Activated naive CD4-positive, alpha-beta T cell treated with anti-CD3 and anti-CD28 coated beads for 36 hours (primary cell): Measurements from ENCODE around the gene C1orf74. TPM values are rescaled to one million over a fixed set of nuclear protein-coding genes. Genes with fewer than 3 reads are reported as not detected.

Source experiments
- CTCF ChIA-PET: fragments of 350-600 bp; sonication (Branson Sonifier 250); formaldehyde crosslinking; loops from one replicate; lab custom pipeline; 2021; ENCODE audit warnings: antibody characterized with exemption; lab: Charles Lee
- DNase-seq: peaks from one replicate; pipeline ENCODE4 v3.0.0-alpha.2; 2020
- H3K27ac Mint-ChIP-seq: one replicate; pipeline ENCODE4 v1.8.0; 2021; ENCODE audit warnings: mild to moderate bottlenecking, mixed read lengths
- H3K27me3 Mint-ChIP-seq: one replicate; pipeline ENCODE4 v1.8.0; 2021; ENCODE audit warnings: low read depth, mixed read lengths
- H3K36me3 Mint-ChIP-seq: one replicate; pipeline ENCODE4 v1.8.0; 2021; ENCODE audit warnings: low read depth, mixed read lengths
- H3K4me1 Mint-ChIP-seq: one replicate; pipeline ENCODE4 v1.8.0; 2021; ENCODE audit warnings: low read depth, mixed read lengths
- H3K4me3 Mint-ChIP-seq: one replicate; pipeline ENCODE4 v1.8.0; 2021; ENCODE audit warnings: mild to moderate bottlenecking, moderate library complexity, mixed read lengths
- H3K9me3 Mint-ChIP-seq: one replicate; pipeline ENCODE4 v1.8.0; 2021; ENCODE audit warnings: mixed read lengths
- intact Hi-C: fragments of 100-400 bp; cut with micrococcal nuclease; formaldehyde crosslinking; loops from one replicate; pipeline ENCODE4 v1.15.1; 2023
- total RNA-seq, 2 experiments: library from RNA; stranded (reverse); gene quantifications; one replicate each; pipeline ENCODE4 v1.2.3, GENCODE V29; 2021

The C1orf74 gene
- total RNA-seq, 2 experiments from 2014 or later: 3.5 to 4.6 TPM

DNA sequence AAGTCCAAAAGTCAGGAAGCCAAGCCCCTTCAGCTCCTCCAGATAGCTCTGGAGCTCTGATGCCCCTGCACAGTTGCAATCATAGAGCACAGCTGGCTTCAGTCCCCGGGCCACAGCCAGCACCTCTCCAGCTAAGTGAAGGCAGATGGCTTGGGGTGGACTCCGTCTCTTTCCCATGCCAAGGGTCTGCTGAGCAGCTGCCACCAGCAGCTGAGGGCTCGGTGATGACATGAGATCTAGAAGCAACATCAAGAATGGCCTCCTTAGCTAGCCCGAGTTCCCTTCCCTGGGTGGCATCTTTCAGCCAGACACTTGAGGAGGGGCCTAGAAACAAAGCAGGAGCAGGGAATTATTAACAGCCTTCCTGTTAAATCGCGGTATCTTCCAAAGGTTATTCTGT lies 973 bp downstream of the C1orf74 start:
- Mint-ChIP-seq H3K27ac (peak overlapping the region; percentile 97), H3K4me3 (peak overlapping the region; percentile 92), H3K27me3 (no peaks in the 10 kb centered on the region), H3K36me3 (peaks cover 30% of the 10 kb centered on the region), H3K9me3 (no peaks in the 10 kb centered on the region), H3K4me1 (peaks cover 42% of the 10 kb centered on the region)
- CTCF ChIA-PET: interaction anchor here (2.0 to 2.2 kb wide), 2 partner anchors 10 to 40 kb away, joined by 7 to 9 read pairs; no protein-coding TSS in a partner anchor
- DNase-seq: no peak
- intact Hi-C loops: no loop called here

DNA sequence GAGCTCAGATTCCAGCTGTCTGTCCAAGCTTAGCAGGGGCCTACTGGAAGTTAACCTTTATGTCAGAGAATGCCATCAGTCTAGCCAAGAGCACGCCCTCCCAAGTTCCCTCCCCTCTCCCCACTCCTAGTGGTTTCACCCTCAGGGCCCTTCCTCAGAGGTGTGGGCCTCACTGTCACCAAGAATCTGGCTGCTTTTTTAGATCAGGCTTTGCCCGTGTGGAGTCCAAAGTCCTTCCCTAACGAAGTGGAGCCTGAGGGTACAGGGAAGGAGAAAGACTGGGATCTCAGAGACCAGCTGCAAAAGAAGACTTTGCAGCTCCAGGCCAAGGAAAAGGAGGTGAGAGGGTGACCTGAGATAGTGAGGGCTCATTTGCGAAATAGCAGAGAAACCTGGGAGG lies 4.1 kb downstream of the C1orf74 start:
- no peak for DNase-seq
- intact Hi-C loops: no loop called here
- Mint-ChIP-seq H3K36me3 (peaks cover 54% of the 10 kb centered on the region), H3K4me3 (no peak overlapping the region), H3K4me1 (peaks cover 61% of the 10 kb centered on the region), H3K9me3 (no peaks in the 10 kb centered on the region), H3K27me3 (no peaks in the 10 kb centered on the region), H3K27ac (peak overlapping the region; percentile 65)
- CTCF ChIA-PET: no interaction called here

DNA sequence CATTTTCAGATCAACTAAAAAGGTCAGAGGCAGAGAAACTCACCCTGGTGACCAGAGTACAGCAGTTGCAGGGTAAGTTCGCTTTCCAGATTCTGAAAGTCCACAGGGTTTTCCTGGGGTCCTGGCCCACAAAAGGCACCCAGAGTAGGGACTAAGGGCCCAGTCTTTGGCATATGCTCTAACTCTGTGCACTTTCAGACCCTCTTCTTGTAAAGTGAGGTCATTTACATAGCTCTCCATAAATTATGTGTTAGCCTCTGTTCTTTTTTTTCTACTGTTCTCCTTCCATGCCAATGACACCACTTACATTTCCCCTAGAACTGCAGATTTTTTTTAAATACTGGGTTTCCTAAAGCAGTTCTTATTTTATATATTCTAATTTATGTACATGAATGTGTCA lies 6.3 kb downstream of the C1orf74 start:
- CTCF ChIA-PET: interaction anchor here (0.9 to 1.6 kb wide), 2 partner anchors 18 to 45 kb away, joined by 3 to 4 read pairs; no protein-coding TSS in a partner anchor

DNA sequence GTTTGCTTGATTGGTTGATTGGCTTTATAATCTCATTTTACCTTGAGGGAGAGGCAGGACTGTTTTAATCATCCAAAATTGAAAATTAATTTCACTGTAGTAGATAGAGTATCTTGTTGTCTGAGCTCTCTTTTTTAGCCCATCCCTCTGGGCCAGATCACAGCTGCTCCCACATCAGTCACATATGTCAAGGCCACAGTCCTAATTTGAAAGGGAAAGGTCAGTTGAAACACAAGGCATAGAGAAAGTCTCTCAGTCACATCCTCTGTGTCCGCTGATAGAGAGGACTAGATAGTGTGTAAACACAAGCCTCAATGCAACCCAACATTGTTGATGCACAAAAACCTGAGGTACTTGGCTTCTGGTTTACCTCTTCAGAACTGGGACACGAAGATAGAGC lies 6.8 kb downstream of the C1orf74 start:
- CTCF ChIA-PET: interaction anchor here (1.4 to 1.6 kb wide), 2 partner anchors 17 to 30 kb away, joined by 4 read pairs; no protein-coding TSS in a partner anchor

More for the DNA sequence above, 6.3 kb downstream of the C1orf74 start:
- no peak for DNase-seq
- peak overlapping the region; percentile 69 for H3K27ac Mint-ChIP-seq
- H3K36me3 Mint-ChIP-seq: peaks cover 66% of the 10 kb centered on the region
- intact Hi-C loops: no loop called here
- no peaks in the 10 kb centered on the region for H3K9me3 Mint-ChIP-seq
- H3K4me3 Mint-ChIP-seq: no peak overlapping the region
- H3K27me3 Mint-ChIP-seq: no peaks in the 10 kb centered on the region
- peaks cover 57% of the 10 kb centered on the region for H3K4me1 Mint-ChIP-seq

DNA sequence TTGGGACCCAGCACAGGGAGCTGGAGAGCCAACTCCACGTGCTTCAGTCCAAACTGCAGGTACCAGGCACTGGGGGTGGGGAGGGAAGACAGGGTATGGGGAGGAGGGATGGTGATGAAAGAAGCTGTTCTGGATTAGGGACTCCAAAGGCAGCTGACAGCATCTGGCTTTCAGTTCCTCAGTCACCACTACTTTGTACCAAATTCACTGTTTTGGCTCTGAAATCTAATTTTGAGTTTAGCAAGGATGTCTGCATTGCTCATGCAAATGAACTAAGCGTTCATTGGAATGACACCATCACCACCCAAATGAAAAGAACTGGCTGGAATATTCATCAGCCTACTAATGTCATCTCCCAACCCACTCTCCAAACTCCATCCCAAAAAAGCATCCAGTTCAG lies 8.7 kb downstream of the C1orf74 start:
- Mint-ChIP-seq H3K27me3 (no peaks in the 10 kb centered on the region), H3K4me1 (peaks cover 48% of the 10 kb centered on the region), H3K4me3 (no peak overlapping the region), H3K27ac (peak overlapping the region; percentile 69), H3K9me3 (no peaks in the 10 kb centered on the region), H3K36me3 (peaks cover 61% of the 10 kb centered on the region)
- CTCF ChIA-PET: interaction anchor here (0.6 to 1.7 kb wide), 2 partner anchors 48 to 1831 kb away, joined by 3 to 9 read pairs; no protein-coding TSS in a partner anchor
- DNase-seq: no peak
- intact Hi-C loops: no loop called here

More for the DNA sequence above, 6.8 kb downstream of the C1orf74 start:
- Mint-ChIP-seq H3K27me3 (no peaks in the 10 kb centered on the region), H3K27ac (peak overlapping the region; percentile 69), H3K9me3 (no peaks in the 10 kb centered on the region), H3K4me1 (peaks cover 52% of the 10 kb centered on the region), H3K4me3 (no peak overlapping the region), H3K36me3 (peaks cover 65% of the 10 kb centered on the region)
- intact Hi-C loops: no loop called here
- no peak for DNase-seq

DNA sequence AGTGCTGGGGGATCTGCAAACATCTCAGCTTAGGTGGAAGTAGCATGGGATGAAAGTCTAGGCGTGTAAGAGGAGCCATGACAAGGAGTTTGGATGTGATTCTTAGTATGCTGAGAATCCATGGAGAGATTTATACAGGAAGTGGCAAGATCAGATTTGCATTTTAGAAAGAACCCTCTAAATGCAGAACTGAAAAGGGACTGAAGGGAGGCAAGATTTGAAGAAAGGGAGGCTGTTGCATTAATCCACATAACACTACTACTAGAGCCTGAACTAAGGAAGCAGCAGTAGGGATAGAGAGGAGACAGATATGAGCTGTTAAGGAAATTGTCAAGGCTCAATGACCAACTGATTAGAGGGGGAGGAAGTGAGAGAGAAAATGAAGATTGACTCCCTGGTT lies 9.8 kb downstream of the C1orf74 start:
- CTCF ChIA-PET: interaction anchor here (0.7 to 2.1 kb wide), 5 partner anchors 9 to 62 kb away, joined by 3 to 9 read pairs (median 4); partner anchors contain the start of genes C1orf74 and TRAF3IP3
- Mint-ChIP-seq H3K9me3 (no peaks in the 10 kb centered on the region), H3K27ac (peak overlapping the region; percentile 69), H3K4me1 (peaks cover 40% of the 10 kb centered on the region), H3K36me3 (peaks cover 53% of the 10 kb centered on the region), H3K27me3 (no peaks in the 10 kb centered on the region), H3K4me3 (no peak overlapping the region)
- intact Hi-C loops: no loop called here
- DNase-seq: no peak

DNA sequence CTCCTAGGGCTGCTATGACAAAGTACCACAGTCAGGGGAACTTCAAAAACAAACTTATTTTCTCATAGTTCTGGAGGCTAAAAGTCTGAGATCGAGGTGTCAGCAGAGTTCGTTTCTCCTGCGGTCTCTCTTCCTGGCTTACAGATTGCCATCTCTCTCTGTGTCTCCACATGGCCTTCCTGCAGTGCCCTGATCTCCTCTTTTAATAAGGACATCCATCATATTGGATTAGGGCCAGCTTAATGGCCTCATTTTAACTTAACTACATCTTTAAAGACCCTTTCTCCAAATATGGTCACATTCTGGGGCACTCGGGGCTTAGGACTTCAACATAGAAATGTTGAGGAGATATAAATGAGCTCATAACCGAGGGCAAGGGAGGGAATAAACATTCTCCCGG lies 12.2 kb downstream of the C1orf74 start:
- H3K36me3 Mint-ChIP-seq: peaks cover 48% of the 10 kb centered on the region

DNA sequence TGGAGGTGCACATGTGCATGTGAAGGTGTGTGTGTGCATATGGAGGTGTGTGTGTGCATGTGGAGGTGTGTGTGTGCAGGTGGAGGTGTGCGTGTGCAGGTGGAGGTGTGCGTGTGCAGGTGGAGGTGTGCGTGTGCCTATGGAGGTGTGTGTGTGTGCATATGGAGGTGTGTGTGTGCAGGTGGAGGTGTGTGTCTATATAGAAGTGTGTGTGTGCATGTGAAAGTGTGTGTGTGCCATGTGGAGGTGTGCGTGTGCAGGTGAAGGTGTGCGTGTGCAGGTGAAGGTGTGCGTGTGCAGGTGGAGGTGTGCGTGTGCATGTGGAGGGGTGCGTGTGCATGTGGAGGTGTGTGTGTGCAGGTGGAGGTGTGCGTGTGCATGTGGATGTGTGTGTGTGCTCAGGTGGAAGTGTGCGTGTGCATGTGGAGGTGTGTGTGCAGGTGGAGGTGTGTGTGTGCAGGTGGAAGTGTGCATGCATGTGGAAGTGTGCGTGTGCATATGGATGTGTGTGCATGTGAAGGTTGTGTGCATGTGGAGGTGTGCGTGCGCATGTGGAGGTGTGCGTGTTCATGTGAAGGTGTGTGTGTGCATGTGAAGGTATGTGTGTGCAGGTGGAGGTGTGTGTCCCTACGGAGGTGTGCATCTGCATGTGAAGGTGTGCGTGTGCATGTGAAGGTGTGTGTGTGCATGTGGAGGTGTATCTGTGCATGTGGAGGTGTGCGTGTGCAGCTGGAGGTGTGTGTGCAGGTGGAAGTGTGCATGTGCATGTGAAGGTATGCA lies 13.5 kb downstream of the C1orf74 start:
- Mint-ChIP-seq H3K9me3 (no peaks in the 10 kb centered on the region), H3K27me3 (no peaks in the 10 kb centered on the region), H3K36me3 (peaks cover 48% of the 10 kb centered on the region), H3K27ac (no peak overlapping the region), H3K4me1 (peaks cover 17% of the 10 kb centered on the region), H3K4me3 (no peak overlapping the region)
- intact Hi-C loops: no loop called here
- CTCF ChIA-PET: interaction anchor here (1.3 to 6.1 kb wide), 2 partner anchors 20 to 46 kb away, joined by 6 to 77 read pairs; no protein-coding TSS in a partner anchor
- no peak for DNase-seq

More for the DNA sequence above, 12.2 kb downstream of the C1orf74 start:
- CTCF ChIA-PET: interaction anchor here (1.0 to 1.9 kb wide), 3 partner anchors 12 to 51 kb away, joined by 5 to 7 read pairs (median 6); no protein-coding TSS in a partner anchor
- Mint-ChIP-seq H3K4me3 (no peak overlapping the region), H3K27ac (no peak overlapping the region), H3K4me1 (peaks cover 24% of the 10 kb centered on the region), H3K9me3 (no peaks in the 10 kb centered on the region), H3K27me3 (no peaks in the 10 kb centered on the region)
- DNase-seq: no peak
- intact Hi-C loops: no loop called here

DNA sequence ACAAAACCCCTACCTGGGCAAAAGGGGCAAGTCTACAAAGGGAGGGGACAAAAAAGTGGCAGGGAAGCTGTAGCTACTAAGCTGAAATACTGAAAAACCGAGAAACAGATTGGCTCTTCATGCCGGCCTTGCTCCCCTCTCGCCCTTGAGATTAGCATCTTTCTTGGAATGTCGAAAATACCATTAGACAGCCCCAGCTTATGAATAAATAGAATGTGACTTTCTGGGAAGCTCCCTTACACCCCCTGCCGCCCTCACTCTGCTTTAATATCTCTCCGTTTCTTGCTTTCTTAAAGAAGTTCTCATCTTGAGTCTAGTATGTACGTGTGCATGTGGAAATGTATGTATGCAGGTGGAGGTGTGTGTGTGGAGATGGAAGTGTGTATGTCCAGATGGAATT lies 14.4 kb downstream of the C1orf74 start:
- H3K27ac Mint-ChIP-seq: no peak overlapping the region
- H3K9me3 Mint-ChIP-seq: no peaks in the 10 kb centered on the region
- no peaks in the 10 kb centered on the region for H3K27me3 Mint-ChIP-seq
- CTCF ChIA-PET: interaction anchor here (0.7 to 6.1 kb wide), 8 partner anchors 13 to 97 kb away, joined by 3 to 77 read pairs (median 6); partner anchors contain the start of genes C1orf74, TRAF3IP3 and UTP25
- peaks cover 13% of the 10 kb centered on the region for H3K4me1 Mint-ChIP-seq
- intact Hi-C loops: loop anchor here (1.0 to 10.0 kb wide), 4 partner anchors 57 to 1805 kb away; partner anchors contain the start of genes SLC30A1 and UTP25
- DNase-seq: peak; percentile 37
- no peak overlapping the region for H3K4me3 Mint-ChIP-seq
- H3K36me3 Mint-ChIP-seq: peaks cover 46% of the 10 kb centered on the region

DNA sequence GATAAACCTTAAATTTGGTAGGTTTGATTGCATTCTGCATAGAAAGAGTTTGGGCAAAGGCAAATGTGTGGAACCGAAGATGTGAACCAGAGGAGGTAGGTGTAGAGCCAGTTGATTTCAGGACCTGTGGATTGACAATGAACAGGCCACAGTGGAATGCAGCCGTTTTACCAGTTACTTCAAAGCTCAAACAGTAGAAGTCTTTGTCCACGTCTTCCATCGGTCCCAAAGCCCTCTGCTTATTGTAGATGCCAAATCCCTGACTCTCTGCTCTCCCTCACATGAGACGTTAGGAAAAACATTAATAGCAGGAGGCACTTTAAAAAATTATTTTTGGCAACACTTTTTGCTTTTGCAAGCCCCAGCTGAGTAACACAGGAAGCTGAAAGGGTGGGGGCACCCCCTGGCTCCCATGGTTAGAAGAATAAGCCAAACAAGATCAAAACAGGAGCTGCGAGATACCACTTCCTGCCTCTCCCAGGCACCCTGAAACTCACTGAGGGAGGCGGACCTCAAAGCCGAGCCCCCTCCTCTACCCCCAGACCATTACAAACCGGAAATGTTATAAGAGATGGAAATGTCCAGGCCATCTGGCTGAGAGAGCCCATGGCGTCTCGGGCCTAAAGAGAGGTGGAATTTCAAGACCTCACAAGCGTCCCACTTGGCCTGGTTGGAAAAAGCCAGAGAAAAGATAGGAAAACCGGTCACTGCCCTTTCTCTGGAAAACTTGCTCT lies 15.0 kb downstream of the C1orf74 start:
- H3K9me3 Mint-ChIP-seq: no peaks in the 10 kb centered on the region
- CTCF ChIA-PET: interaction anchor here (0.6 to 6.1 kb wide), 9 partner anchors 12 to 96 kb away, joined by 3 to 77 read pairs (median 6); partner anchors contain the start of genes C1orf74, TRAF3IP3 and UTP25
- intact Hi-C loops: loop anchor here (1.0 to 10.0 kb wide), 4 partner anchors 58 to 1805 kb away; partner anchors contain the start of genes SLC30A1 and UTP25
- peak; percentile 92 for DNase-seq
- H3K36me3 Mint-ChIP-seq: peaks cover 42% of the 10 kb centered on the region
- H3K4me3 Mint-ChIP-seq: no peak overlapping the region
- no peak overlapping the region for H3K27ac Mint-ChIP-seq
- H3K4me1 Mint-ChIP-seq: peaks cover 10% of the 10 kb centered on the region
- no peaks in the 10 kb centered on the region for H3K27me3 Mint-ChIP-seq

DNA sequence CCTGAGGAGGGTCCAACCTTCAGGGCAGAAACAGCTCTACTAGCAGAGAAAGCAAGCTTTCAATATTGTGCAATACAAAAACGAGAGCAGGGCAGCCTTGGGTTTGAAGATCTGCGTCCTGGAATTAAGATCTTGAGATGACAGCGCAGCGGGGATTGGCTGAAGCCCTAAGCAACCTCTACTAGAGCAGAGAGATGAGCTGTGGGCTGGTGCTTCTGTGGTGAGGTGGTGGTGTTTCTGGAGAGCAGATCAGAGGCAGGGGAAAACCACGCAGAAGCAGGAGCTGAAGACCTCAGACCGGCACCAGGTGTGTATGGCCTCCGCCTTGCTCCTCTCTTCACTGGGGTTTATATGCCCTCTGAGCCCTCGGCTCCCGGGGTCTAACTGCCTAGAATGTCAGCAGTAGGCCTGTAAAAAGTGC lies 16.0 kb downstream of the C1orf74 start:
- Mint-ChIP-seq H3K9me3 (no peaks in the 10 kb centered on the region), H3K36me3 (peaks cover 46% of the 10 kb centered on the region), H3K4me1 (peaks cover 12% of the 10 kb centered on the region), H3K27me3 (no peaks in the 10 kb centered on the region), H3K4me3 (no peak overlapping the region), H3K27ac (no peak overlapping the region)
- DNase-seq: peak; percentile 96
- CTCF ChIA-PET: interaction anchor here (1.2 to 6.1 kb wide), 4 partner anchors 11 to 58 kb away, joined by 3 to 77 read pairs (median 28); partner anchors contain the start of genes C1orf74 and TRAF3IP3
- intact Hi-C loops: loop anchor here (1.0 to 10.0 kb wide), 11 partner anchors 12 to 1806 kb away; partner anchors contain the start of genes C1orf74, SLC30A1 and TRAF3IP3
